Measurements from ENCODE around the gene JAGN1.
"Not testable (repeated sequence)": the region's sequence is repeated elsewhere in the genome, so short reads cannot be mapped to it uniquely, and the experiment has no call there.

Gene JAGN1

DNA sequence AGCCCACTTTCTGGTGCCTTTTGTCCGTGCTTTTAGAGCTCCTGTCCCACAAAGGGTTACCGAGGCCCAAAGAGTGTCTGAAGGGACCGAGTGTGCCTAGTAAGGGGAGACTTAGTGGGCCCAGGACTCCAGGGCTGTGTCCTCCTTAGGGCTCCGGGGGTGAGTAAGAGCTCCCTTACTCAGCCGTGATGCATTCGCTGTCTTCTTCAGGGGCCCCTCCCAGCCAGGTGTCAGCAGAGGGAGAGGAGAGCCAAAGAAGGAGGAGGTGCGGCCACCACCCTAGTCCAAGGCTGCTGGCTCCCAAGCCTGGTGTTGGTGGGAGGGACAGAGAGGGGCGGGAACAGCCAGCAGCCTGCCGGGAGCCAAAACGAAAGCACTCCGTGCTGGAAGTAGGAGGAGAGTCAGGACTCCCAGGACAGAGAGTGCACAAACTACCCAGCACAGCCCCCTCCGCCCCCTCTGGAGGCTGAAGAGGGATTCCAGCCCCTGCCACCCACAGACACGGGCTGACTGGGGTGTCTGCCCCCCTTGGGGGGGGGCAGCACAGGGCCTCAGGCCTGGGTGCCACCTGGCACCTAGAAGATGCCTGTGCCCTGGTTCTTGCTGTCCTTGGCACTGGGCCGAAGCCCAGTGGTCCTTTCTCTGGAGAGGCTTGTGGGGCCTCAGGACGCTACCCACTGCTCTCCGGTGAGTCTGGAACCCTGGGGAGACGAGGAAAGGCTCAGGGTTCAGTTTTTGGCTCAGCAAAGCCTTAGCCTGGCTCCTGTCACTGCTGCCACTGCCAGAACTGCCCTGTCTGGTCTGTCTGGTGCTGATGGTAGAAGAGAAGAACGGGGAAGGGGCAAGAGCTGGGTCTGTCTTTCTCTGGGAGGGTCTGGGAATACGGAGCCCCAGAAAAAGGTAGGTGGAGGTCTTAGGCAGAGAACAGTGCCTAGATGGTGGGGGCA lies 26.6 kb downstream of the JAGN1 start, which contains the start of gene IL17RC:
TSS of gene IL17RC (plus strand) at position 365 of the 947 bp plus-strand sequence. CDS start at position 583, 218 bp downstream.
- Mint-ChIP-seq H3K9me3 (no peaks in the 10 kb centered on the region), H3K4me3 (peak within 1 kb of the TSS; percentile 78), H3K4me1 (peaks cover 9% of the 10 kb centered on the region), H3K27ac (peak within 1 kb of the TSS; percentile 51), H3K36me3 (no peaks in the 10 kb centered on the region), H3K27me3 (peaks cover 2% of the 10 kb centered on the region)

DNA sequence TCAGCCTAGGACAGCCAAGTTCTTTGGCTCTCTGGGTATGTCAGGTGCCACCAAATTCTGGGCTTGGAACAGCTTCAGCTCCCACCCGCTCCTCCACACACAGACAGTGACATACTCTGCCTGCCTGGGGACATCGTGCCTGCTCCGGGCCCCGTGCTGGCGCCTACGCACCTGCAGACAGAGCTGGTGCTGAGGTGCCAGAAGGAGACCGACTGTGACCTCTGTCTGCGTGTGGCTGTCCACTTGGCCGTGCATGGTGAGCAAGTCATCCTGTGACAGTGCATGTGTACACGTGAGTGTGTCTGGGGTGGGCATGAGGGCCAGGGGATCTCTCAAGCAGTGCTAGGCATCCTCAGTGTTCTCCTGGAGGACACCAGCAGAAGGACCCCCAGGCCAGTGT lies 27.4 kb downstream of the JAGN1 start:
- no peaks in the 10 kb centered on the region for H3K36me3 Mint-ChIP-seq
- peaks cover 5% of the 10 kb centered on the region for H3K4me1 Mint-ChIP-seq
- H3K27me3 Mint-ChIP-seq = no peaks in the 10 kb centered on the region
- H3K4me3 Mint-ChIP-seq = no peak overlapping the region
- H3K27ac Mint-ChIP-seq = no peak overlapping the region
- H3K9me3 Mint-ChIP-seq = no peaks in the 10 kb centered on the region

DNA sequence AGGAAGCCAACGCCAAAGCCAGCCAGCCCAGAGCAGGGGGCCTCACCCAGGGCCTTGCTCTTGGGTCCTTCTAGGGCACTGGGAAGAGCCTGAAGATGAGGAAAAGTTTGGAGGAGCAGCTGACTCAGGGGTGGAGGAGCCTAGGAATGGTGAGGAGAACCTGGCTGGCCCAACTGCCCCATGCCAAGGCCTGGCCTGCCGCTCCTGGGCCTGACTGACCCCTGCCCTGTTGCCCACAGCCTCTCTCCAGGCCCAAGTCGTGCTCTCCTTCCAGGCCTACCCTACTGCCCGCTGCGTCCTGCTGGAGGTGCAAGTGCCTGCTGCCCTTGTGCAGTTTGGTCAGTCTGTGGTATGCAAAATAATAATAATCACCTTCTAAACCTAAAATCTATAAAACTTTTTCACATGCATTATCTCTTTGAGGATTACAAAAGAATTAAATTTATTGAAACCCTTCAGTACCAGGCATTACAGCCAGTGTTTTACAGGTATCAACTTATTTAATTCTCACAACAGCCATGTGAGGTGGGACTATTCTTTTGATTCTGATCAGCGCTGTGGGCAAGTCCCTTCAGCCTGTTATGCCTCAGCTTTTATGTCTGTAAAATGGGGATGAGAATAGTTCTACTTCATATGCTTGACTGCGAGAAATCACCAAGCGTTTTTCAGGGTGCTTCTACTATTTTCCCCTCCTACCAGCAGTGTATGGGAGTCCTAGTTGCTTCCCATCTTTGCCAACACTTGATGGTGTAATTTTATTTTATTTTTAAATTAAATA lies 28.0 kb downstream of the JAGN1 start:
- H3K27ac Mint-ChIP-seq = no peak overlapping the region
- H3K36me3 Mint-ChIP-seq = no peaks in the 10 kb centered on the region
- peaks cover 5% of the 10 kb centered on the region for H3K4me1 Mint-ChIP-seq
- H3K9me3 Mint-ChIP-seq = no peaks in the 10 kb centered on the region
- H3K27me3 Mint-ChIP-seq = no peaks in the 10 kb centered on the region
- no peak overlapping the region for H3K4me3 Mint-ChIP-seq

DNA sequence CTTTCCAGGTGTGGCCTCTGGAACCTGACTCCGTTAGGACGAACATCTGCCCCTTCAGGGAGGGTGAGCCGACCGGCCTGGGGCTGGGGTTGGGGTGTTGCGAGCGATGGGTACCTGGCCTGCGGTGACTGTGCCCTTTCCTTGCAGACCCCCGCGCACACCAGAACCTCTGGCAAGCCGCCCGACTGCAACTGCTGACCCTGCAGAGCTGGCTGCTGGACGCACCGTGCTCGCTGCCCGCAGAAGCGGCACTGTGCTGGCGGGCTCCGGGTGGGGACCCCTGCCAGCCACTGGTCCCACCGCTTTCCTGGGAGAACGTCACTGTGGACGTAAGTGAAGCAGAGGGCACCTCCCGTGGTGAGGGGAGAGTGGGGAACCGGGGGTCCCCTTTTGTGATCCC lies 37.7 kb downstream of the JAGN1 start:
- no peaks in the 10 kb centered on the region for H3K9me3 Mint-ChIP-seq
- H3K36me3 Mint-ChIP-seq = no peaks in the 10 kb centered on the region
- H3K4me3 Mint-ChIP-seq = no peak overlapping the region
- H3K4me1 Mint-ChIP-seq = peaks cover 10% of the 10 kb centered on the region
- peaks cover 2% of the 10 kb centered on the region for H3K27me3 Mint-ChIP-seq
- no peak overlapping the region for H3K27ac Mint-ChIP-seq

DNA sequence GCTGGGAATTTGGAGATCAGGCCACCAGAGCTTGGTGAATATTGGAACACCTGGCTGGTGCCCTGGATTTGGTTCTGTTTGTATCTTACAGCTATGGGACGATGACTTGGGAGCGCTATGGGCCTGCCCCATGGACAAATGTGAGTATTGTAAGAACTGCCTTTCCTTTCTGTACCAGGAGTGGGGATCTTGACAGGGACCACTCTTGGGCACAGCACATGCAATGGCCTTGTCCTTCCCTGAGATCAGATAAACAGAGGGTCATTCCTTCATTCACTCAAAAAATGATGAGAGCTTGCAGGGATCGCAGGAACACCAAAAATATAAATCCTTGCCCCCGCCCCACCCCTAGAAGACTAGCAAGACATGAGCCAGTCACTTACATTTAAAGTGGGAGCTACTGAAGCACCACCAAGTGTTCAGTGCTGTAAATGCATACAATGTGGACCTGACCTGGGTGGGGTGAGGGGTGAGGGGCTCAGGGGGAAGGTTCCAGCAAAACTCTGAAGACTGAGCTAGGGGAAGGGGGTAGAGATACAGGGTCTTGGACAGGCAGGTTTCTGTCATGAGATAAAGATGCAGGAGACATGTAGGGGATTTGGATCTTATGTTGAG lies 40.5 kb downstream of the JAGN1 start:
- H3K36me3 Mint-ChIP-seq = peaks cover 8% of the 10 kb centered on the region
- no peaks in the 10 kb centered on the region for H3K9me3 Mint-ChIP-seq
- H3K27ac Mint-ChIP-seq = peak overlapping the region; percentile 46
- H3K27me3 Mint-ChIP-seq = no peaks in the 10 kb centered on the region
- H3K4me1 Mint-ChIP-seq = peaks cover 30% of the 10 kb centered on the region
- peak overlapping the region; percentile 15 for H3K4me3 Mint-ChIP-seq

DNA sequence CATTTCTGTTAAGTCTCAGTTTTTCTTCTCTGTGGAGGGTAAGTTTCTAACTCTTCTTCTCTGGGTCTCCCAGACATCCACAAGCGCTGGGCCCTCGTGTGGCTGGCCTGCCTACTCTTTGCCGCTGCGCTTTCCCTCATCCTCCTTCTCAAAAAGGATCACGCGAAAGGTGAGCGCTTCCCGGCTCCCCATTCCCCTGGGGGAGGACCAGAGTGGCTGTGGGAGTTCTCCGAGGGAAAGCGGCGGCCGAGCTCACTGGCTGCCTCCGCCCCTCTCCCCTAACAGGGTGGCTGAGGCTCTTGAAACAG lies 42.1 kb downstream of the JAGN1 start:
- peaks cover 38% of the 10 kb centered on the region for H3K4me1 Mint-ChIP-seq
- H3K27ac Mint-ChIP-seq = peak overlapping the region; percentile 99
- H3K27me3 Mint-ChIP-seq = no peaks in the 10 kb centered on the region
- peaks cover 8% of the 10 kb centered on the region for H3K36me3 Mint-ChIP-seq
- H3K9me3 Mint-ChIP-seq = no peaks in the 10 kb centered on the region
- H3K4me3 Mint-ChIP-seq = peak overlapping the region; percentile 99

DNA sequence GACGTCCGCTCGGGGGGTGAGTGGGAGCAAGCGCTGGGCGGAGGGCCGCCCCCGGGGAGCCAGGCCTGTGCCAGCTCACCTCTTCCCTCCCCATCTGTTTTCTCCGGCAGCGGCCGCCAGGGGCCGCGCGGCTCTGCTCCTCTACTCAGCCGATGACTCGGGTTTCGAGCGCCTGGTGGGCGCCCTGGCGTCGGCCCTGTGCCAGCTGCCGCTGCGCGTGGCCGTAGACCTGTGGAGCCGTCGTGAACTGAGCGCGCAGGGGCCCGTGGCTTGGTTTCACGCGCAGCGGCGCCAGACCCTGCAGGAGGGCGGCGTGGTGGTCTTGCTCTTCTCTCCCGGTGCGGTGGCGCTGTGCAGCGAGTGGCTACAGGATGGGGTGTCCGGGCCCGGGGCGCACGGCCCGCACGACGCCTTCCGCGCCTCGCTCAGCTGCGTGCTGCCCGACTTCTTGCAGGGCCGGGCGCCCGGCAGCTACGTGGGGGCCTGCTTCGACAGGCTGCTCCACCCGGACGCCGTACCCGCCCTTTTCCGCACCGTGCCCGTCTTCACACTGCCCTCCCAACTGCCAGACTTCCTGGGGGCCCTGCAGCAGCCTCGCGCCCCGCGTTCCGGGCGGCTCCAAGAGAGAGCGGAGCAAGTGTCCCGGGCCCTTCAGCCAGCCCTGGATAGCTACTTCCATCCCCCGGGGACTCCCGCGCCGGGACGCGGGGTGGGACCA lies 42.6 kb downstream of the JAGN1 start:
- Mint-ChIP-seq H3K27ac (peak overlapping the region; percentile 99), H3K9me3 (no peaks in the 10 kb centered on the region), H3K36me3 (peaks cover 8% of the 10 kb centered on the region), H3K4me3 (peak overlapping the region; percentile 99), H3K27me3 (no peaks in the 10 kb centered on the region), H3K4me1 (peaks cover 38% of the 10 kb centered on the region)

DNA sequence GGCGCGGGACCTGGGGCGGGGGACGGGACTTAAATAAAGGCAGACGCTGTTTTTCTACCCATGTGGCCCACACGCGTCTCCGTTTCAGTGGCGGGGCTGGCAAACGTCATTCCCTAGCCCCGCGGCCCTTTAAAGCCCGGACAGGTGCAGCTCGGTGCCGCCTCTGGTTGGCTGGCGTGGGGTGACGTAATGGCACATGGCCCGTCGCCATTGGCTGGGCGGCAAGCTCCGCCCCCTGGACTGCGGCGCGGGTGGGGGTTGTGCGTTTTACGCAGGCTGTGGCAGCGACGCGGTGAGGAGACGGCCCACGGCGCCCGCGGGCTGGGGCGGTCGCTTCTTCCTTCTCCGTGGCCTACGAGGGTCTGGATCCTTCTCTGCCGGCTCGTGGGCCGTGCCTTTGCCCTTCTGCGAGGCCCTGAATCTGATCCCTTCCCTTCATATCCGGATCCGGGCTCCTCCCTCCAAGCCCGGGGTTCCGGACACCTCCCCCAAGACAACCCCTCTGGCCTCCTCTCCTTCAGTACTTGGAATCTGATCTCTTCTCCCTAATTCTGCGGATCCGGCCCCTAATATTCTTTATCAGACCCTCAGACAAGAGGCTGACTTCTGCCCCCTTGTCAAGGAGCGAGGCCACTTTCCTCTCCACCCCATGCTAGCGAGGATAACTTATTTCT lies 43.3 kb downstream of the JAGN1 start, which contains the start of gene CRELD1:
TSS of gene CRELD1 (plus strand) at position 274 of the 674 bp plus-strand sequence. CDS start 605 bp downstream, outside the sequence.
- H3K27me3 Mint-ChIP-seq = no peaks in the 10 kb centered on the region

DNA sequence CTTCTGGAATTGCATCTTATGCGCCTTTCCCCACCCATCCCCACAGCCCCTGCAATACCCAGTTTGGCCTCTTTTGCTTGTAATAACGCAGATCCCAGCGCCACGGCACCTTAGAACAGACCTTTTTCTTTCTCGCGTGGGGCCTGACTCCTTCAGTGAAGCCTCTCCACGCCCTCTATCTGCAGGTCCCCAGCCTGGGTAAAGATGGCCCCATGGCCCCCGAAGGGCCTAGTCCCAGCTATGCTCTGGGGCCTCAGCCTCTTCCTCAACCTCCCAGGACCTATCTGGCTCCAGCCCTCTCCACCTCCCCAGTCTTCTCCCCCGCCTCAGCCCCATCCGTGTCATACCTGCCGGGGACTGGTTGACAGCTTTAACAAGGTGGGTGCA lies 43.8 kb downstream of the JAGN1 start:
- H3K4me1 Mint-ChIP-seq = peaks cover 38% of the 10 kb centered on the region
- H3K27ac Mint-ChIP-seq = peak overlapping the region; percentile 99
- H3K27me3 Mint-ChIP-seq = no peaks in the 10 kb centered on the region
- H3K4me3 Mint-ChIP-seq = peak overlapping the region; percentile 99
- H3K36me3 Mint-ChIP-seq = peaks cover 8% of the 10 kb centered on the region
- H3K9me3 Mint-ChIP-seq = no peaks in the 10 kb centered on the region

More for the DNA sequence above, 43.3 kb downstream of the JAGN1 start, which contains the start of gene CRELD1:
- Mint-ChIP-seq H3K36me3 (peaks cover 8% of the 10 kb centered on the region), H3K9me3 (no peaks in the 10 kb centered on the region), H3K4me1 (peaks cover 38% of the 10 kb centered on the region), H3K4me3 (peak within 1 kb of the TSS; percentile 99), H3K27ac (peak within 1 kb of the TSS; percentile 99)

DNA sequence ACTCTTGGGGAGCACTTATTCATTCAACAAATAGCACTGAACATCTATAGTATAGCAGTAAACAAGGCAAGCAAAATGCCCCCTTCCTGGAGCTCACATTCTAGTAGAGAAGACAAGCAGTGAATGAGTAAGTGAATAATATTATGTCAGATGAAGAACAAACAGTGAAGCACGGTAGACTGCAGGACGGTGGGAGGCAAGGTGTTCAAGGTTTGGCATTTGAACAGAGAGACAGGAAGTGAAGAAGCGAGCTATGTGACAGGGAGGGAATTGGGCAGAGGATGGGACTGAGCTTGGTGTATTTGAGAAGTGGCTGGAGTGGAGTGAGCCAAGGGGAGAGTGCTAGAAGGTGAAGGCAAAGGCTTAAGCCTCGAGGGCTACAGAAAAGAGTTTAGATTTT lies 44.6 kb downstream of the JAGN1 start:
- Mint-ChIP-seq H3K9me3 (no peaks in the 10 kb centered on the region), H3K4me1 (peaks cover 38% of the 10 kb centered on the region), H3K4me3 (peak overlapping the region; percentile 99), H3K27ac (peak overlapping the region; percentile 41), H3K36me3 (peaks cover 8% of the 10 kb centered on the region), H3K27me3 (no peaks in the 10 kb centered on the region)

DNA sequence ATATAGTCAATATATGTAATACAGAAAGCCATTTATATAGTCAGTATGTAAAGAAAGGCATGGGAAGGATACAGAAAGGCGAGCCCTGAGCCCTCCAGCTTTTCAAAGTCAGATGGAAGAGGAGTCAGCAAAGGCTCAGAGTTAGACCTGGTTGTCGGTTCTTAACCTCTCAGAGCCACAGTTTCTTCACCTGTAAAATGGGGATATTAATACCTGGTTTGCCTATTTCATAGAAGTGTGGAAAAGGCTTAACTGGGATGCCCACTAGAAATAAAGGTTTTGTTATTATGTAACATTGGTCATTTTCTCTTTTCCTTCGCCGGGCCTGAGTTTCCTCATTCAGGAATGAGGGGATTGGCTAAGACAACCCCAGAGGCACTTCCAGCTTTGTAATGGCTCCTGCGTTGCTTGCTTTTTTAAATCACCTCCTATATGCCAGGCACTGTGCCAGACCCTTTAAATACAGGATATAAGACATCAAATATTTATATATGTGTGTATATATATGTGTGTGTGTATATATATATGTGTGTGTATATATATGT lies 45.6 kb downstream of the JAGN1 start:
- Mint-ChIP-seq H3K27ac (no peak overlapping the region), H3K27me3 (no peaks in the 10 kb centered on the region), H3K4me3 (peak overlapping the region; percentile 99)

DNA sequence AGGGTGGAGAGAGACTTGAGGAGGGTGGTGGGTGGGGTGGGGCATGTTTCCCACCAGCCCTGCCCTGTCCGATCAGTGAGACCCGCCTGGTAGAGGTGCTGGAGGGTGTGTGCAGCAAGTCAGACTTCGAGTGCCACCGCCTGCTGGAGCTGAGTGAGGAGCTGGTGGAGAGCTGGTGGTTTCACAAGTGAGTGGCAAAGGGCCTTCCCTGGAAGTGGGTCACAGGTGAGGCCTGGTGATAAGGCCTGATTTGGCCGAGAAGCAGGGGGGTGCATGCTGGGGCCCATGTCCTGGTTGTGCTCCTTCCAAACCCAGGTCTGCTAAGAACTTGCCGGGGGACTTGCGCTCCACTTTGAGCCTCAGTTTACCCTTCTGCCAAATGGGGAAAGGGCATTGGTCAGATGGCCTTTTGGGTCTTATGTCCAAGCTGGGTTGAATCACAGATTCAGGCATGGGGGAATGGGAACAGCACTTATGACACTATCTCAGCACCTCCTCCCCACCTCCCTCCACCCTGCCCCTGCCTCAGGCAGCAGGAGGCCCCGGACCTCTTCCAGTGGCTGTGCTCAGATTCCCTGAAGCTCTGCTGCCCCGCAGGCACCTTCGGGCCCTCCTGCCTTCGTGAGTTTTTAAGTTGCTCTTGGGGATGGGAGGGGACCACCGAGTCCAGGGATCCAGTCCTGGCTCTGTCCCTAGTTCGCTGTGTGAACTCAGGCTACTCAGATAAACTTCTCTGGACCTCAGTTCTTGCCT lies 47.3 kb downstream of the JAGN1 start:
- H3K9me3 Mint-ChIP-seq = no peaks in the 10 kb centered on the region
- peaks cover 10% of the 10 kb centered on the region for H3K36me3 Mint-ChIP-seq
- no peak overlapping the region for H3K27ac Mint-ChIP-seq
- H3K4me1 Mint-ChIP-seq = peaks cover 28% of the 10 kb centered on the region
- H3K4me3 Mint-ChIP-seq = no peak overlapping the region
- no peaks in the 10 kb centered on the region for H3K27me3 Mint-ChIP-seq

More for the DNA sequence above, 45.6 kb downstream of the JAGN1 start:
- Mint-ChIP-seq H3K9me3 (no peaks in the 10 kb centered on the region), H3K4me1 (peaks cover 38% of the 10 kb centered on the region), H3K36me3 (peaks cover 8% of the 10 kb centered on the region)

DNA sequence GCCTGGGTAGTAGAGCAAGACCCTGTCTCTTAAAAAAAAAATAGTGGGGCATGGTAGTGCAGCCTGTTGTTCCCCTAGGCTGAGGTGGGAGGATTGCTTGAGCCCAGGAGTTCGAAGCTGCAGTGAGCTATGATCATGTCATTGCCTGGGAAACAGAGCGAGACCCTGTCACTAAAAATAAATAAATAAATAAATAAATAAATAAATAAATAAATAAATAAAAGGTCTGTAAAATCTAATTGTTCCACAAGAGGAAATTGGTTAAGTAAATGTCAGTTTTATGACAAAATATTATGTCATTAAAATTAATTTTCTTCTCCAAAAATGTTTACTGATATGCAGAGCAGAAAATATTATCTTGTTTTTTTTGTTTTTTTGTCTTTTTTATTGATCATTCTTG lies 48.6 kb downstream of the JAGN1 start:
- H3K36me3 Mint-ChIP-seq = peaks cover 13% of the 10 kb centered on the region
- no peak overlapping the region for H3K4me3 Mint-ChIP-seq
- H3K27ac Mint-ChIP-seq = no peak overlapping the region
- no peaks in the 10 kb centered on the region for H3K27me3 Mint-ChIP-seq
- H3K4me1 Mint-ChIP-seq = peaks cover 27% of the 10 kb centered on the region
- H3K9me3 Mint-ChIP-seq = no peaks in the 10 kb centered on the region

DNA sequence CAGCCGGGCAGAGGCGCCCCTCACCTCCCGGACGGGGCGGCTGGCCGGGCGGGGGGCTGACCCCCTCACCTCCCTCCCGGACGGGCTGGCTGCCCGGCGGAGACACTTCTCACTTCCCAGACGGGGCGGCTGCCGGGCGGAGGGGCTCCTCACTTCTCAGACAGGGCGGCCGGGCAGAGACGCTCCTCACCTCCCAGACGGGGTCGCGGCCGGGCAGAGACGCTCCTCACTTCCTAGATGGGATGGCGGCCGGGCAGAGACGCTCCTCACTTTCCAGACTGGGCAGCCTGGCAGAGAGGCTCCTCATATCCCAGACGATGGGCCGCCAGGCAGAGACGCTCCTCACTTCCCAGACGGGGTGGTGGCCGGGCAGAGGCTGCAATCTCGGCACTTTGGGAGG lies 49.5 kb downstream of the JAGN1 start:
- H3K27ac Mint-ChIP-seq, H3K4me3 Mint-ChIP-seq, H3K27me3 Mint-ChIP-seq, H3K9me3 Mint-ChIP-seq: not testable (repeated sequence)
- Mint-ChIP-seq H3K36me3 (peaks cover 12% of the 10 kb centered on the region), H3K4me1 (peaks cover 18% of the 10 kb centered on the region)
